Right lung (tissue), 5 donors: Measurements from ENCODE around the gene SEMA6A. TPM values are rescaled to one million over a fixed set of nuclear protein-coding genes. Genes with fewer than 3 reads are reported as not detected.

Experiments used
- DNase-seq, 2 donors: peaks; one replicate each; pipeline ENCODE4 v3.0.0-alpha.2; 2013
- polyA plus RNA-seq, 5 donors: library from polyadenylated mRNA; unstranded; fragments of 120-200 nt; gene quantifications; one replicate each; pipeline versions ENCODE4 v1.2.1 to v1.2.3, GENCODE V29; 2013; ENCODE audit warnings: inconsistent platforms in 1 of 5, low replicate concordance in 1 of 5; ENCODE audit not compliant: insufficient read length in 5 of 5, insufficient read depth in 1 of 5

Gene SEMA6A
- polyA plus RNA-seq, 5 donors: 31.1 to 39.8 (median 36.7) TPM

DNA sequence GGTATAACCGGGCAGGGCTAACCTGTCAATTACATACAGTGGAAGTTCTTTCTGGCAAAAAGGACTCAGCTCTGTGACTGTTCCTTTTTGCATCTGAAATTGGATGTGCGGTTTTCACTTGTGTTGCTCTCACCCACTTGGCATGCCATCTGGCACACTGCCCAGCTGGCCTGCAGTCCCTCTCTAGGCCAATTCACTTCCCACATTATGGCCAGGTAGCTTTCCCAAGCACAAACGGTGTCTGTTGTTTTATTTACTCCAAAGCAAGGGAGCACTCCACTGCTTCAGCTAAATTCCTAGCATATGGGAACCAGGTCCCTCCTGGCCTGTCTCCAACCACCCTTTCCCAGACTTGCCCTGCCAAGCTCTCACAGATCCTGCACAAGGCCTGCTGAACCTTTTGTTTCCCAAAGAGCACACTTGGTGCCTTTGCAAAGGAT lies 132.5 kb downstream of the SEMA6A start:
- DNase-seq: peak; percentile 15 to 25

DNA sequence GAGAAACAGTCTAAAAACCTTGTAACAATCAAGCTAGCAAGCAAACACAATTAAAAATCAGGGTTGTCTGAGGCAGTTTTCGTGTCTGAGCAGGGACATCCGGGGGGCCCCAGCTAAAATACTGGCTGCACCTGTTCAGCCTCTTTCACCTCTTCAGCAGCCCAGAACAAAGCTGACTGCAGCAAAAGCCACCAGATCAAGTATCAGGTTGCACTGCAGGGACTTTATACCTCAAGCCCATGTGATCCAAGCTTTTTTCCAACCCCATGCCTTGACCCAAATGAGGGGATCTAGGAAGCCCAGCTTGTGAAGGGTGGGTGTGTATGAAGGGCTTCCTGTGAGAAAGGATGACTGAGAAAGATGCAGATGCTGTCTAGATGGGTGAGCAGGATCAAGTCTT lies 133.4 kb downstream of the SEMA6A start:
- DNase-seq: no peak

DNA sequence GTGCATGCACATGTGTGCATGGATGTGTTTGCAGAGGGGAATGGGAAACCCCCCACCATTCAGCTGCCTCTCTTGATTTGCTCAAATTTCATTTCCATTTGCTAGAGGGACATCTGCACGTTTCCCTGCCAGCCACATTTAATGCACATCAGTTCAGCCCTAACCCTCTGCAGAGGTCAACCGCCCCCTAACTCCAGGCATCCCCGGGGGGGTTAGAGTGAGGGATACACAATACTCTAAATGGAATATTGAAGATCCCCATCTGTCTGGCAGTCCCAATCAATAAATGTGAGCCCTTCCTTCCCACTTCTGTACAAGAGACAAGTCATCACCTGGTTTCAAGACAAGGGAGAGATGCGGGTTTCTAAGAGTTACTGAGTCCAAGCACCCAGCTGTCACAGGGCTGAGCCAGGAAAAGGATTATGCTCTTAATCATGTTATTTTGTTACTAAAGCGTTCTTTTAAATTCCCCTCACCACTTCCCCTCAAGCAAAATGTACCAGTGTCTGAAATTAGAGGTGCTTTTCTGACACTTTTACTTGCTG lies 134.1 kb downstream of the SEMA6A start:
- DNase-seq: no peak

DNA sequence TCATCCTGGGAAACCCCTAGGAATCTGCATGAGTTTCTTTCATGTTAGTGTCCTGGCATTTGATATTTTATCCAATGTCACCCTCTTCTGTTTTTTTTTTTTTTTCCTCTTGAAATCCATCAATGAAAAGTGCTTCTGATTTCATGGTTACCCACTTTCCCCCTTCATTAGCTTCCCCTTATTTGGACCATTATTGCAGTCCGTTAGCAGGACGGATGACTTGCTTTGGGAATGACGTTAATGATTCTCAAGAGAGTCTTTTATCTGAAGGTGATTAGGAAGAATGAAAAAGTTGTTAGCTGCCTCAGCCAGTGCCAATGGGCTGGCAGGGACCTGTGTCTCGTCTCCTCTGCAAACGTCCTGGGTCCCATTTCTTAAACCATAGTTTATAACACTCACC lies 134.7 kb downstream of the SEMA6A start:
- DNase-seq: no peak

DNA sequence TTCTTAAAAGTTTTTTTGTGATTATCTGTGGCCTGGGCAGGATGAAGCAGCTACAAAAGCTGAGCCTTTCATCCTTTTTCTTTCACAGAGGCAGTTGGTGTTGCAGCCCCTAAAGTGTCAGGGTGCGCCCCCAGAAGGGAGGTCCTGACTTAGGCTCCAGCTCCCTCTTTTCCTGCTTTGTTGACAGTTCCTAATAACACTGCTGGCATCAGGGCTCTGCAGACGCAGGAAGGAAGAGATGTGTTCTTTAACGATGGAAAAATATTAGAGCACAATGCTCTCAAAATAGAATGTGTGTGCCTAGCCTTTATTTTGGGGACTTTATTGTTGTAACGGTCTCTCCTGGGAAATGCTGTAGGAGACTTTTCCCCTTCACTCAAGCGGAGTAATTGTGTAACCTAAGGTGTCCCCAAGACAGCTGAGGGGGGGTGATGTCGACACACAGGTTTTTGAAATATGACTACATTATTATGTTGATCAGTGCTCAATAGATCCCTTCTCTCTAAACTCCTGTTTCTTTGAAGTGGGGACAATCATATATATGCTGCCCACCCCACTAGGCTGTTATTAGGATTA lies 135.6 kb downstream of the SEMA6A start:
- DNase-seq: no peak

DNA sequence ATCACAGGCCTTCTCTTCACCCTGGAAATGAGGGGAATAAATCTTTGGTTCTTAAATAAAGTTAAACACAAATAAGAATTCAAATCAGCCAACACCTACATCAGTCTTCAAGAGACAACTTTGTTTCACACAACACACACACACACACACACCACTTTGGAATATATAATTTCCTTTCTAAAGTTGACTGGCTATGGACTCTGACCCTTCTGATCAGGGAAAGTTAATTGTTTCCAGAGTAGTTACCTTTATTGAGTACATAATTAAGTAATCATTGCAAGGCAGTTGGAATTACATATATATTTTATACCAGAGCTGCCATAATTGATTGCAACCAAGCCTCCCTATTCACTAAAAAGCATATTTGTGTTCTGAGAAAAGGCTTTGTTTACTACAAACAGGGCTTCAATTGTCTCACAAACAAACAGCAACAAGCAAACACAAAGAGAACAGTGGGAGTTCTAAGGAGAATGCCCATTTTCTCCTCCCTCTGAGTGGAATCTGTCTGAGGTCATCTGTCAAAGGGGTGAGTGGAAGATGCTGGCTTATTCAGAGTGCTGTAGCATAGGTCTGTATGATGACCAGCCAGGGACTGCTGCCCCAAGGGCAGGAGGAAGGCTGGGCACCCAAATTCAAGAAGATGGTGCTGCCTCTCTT lies 136.6 kb downstream of the SEMA6A start:
- no peak for DNase-seq

DNA sequence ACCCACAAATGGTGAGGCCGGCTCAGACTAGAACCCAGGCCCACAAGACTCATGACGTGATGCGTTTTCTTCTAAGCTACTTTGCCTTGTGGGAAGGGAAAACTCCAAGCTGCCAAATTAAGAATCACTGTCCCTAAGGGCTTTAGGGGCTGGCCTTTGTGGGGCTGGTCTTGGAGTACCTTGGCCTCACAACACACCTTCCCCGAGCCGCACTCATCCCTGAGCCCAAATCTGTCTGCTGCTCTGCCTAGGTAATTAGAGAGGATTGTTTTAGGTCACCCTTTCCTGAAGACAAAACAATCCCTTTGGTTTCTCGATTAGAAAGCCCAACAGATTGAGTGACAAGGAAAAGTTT lies 137.3 kb downstream of the SEMA6A start:
- DNase-seq: no peak

DNA sequence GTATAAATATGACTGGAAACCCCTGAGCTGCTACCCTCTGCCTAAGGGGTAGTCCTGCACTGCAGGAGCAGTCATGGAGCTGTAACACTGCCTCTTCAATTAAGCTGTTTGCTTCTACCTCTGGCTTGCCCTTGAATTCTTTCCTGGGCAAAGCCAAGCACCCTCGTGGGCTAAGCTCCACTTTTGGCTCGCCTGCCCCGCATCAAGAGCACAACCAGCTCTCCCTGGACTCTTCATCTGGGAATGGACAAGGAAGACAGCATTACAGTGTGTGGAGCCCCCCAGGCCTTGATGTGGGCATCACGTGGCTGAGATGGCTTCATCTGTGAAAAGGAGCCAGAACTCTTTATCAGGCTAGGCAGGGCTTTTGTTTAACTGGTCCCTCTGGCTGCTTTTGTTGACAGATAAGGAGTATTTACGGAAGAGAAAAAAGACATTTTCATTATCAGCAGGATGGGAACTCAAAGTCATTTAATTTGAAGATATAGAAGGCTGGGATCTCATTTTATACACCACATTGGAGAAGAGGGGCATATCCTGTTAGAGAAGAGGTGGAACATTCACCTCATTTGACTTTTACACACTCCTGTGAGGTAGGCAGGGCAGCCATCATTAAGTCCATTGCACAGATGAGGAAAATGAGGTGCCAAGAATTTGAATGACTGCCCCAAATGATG lies 137.8 kb downstream of the SEMA6A start:
- no peak for DNase-seq

DNA sequence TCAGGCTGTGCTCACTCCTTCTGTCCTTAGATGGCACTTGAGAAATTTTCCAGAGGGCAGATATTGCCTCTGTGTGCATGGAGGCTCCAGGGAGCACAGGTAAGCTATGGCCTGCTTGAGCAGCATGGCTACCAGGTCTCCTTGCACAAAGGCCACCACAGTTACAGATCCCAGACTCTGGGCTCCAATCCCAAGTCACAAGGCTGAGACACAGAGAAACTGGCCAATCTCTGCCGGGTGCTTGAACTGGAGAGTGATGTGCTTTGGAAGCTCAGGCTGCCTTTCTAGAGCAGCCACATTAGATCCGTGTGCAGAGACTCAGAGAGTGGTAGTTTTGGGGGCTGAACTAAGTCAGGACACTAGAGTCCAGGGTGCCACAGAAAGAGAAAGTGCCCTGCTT lies 145.7 kb downstream of the SEMA6A start:
- no peak for DNase-seq

DNA sequence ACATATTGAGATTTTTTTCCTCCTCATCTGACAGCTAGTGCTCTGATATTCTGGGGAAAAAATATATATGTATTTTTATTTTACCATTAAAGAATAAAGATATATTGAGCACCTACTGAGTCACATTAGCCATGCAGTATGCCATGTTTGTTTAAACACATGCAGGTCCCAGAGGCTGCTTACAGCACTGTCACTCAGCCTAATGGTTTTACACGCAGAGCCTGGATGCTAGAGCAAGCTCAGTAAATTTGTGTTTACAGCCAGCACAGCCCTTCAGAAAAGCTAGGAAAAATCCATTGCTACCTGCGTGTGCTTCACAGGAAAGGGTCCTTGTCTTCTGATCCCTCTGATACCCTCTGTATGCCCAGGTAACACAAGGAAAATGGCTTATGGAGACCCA lies 146.2 kb downstream of the SEMA6A start:
- no peak for DNase-seq

DNA sequence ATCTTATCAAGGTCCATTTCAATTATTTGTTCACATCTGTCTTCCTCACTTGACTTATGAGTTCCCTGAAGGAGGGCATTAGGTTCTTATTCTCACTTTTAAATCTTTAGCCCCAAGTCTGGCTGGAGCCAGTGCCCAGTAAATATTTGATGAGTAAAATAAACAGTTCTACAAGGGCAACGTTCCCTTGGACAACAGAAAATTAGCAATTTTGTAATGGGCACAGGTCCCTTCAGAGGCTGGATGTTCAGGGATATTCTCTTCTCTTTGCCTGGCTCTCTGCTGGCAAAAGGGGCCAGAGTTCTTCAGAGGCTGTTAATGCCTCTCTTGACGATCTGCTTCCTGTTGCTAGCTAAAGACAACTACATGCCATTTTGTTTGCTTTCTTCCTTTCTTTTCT lies 149.7 kb downstream of the SEMA6A start:
- DNase-seq: no peak

DNA sequence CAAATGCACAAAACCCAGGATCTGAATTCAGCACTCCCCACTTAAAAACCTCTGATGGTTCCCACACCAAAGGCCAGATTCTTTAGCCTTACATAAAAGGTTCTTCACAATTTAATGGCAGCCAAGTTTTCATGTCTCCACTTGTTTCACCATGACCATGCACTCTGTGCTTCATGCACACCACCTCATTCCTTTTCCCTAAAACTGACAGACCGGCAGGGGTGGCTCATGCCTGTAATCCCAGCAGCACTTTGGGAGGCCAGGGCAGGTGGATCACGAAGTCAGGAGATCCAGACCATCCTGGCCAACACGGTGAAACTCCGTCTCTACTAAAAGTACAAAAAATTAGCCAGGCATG lies 150.4 kb downstream of the SEMA6A start:
- DNase-seq: no peak

DNA sequence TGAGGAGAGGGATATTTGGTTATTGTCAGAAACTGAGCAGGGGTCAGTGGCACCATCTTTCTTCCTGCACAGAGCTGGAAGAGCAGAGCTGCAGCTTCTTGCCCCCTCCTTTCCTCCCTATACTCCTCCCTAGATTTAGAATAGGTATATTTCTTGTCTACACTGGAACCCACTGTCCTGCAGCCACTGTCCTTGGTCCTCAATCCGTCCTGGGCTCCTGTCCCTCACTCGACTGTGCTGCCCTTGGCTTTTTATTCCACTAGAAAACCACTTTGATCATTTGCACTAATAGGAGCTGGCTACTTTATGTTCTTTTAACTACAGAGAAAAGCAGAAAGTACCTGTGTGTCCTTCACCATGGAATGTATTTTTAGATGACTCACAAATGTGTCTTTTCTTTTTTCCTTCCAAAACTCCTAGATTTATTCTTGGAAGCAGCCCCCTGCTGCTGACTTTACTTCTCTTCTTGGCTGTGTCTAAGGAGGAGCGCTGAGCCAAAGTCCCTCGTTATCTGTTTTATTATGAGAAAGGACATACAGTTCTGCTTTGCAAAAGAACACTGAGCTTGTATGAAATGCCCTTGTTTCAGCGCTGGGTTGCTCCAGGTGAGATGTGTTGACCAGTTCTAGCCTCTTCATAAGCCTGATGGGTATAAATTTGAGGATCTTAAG lies 150.9 kb downstream of the SEMA6A start:
- DNase-seq: no peak

DNA sequence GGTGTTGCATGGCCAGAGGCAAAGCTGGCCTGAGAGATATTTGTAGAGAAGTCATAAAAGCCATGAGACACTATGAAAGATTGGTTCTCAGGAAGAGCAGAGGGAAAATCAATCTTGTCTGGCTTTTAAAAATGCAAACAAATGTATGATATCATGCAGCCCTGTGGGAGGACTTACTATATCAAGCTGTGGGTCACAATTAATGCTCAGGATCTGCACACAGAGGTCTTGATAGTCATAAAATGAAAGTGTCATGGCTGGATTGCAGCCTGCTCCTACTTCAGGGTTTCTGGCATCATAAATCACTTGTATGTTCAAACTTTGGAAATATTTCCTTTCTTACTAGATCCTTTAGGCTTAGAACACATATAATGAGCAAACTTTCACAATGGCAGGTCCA lies 151.5 kb downstream of the SEMA6A start:
- DNase-seq: no peak

DNA sequence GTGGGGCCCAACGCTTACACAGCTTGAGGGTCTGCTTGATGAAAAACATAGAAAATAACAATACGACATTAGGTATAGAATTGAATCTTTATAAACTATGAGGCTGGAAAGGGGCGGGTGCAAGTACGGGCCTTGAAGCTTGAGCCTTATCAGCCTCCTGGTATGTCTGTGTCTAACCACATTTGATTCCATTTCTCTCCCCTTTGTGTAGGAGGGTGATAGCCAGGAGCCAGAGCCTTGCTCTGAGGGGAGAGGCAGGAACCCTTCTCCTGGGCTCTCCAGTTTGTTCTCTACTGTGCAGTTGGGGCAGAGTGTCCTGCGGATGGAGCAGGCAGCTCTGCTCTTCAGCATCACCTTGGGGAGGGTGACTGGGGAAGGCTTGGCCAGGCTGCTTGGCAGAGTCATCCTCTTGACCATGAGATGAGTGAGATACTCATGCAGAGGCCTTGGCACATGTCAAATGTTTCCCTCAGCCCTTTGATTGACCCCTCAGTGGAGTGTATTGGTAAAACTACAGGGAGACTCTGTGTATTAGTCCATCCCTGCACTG lies 153.5 kb downstream of the SEMA6A start:
- no peak for DNase-seq

DNA sequence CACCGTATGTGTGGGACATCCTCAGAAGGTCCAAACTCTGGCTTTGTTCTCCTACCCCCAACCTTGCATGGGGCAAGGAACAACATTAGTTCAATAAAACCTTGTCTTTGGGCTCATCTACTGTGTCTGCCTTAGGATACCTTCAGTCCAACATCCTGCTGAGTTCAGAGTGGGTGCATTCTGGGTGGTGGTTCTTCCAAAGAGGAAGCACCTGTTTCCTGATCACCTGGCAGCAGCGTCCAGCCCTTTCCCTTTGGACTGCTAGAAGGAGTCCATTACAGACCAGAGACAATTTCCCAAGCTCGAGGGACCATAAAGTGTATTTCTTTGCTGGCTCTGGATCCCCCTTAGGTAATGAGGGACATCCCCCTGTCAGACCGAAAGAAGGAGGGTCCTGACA lies 154.1 kb downstream of the SEMA6A start:
- DNase-seq: no peak

DNA sequence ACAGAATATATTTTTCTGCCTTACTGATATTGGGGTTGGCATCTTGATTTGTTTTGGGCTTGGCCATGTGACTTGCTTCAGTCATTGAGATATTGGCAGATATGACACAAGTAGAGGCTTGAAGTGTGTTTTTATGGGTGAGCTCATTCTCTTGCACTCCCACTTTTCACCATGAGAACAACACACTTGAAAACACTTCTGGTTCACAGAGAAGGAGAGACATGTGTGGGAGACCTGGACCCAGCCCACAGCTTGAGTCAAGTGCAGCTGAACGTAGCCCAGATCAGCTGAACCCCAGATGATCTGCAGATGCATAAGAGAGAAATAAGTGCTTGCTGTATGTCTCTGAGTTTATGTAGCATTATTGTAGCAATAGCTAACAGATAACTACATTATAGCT lies 155.4 kb downstream of the SEMA6A start:
- no peak for DNase-seq

DNA sequence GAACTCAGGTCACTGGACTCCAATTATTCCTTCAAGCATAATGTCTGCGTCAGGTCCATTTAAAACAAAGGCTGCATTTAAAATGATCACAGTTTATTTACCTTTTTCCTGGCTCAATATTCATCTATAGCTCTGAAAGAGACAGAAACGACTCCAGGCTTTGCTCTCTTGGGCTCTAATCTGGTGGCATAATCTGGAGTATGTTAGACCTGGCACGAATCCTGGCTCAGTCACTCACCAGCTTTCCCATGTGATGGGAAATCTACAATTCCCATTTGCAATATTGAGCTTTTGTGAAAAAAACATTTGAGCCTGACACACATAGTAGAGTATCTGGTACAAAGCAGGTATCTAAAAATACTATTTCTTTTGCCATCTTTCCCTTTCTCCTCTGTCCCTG lies 155.8 kb downstream of the SEMA6A start:
- no peak for DNase-seq

DNA sequence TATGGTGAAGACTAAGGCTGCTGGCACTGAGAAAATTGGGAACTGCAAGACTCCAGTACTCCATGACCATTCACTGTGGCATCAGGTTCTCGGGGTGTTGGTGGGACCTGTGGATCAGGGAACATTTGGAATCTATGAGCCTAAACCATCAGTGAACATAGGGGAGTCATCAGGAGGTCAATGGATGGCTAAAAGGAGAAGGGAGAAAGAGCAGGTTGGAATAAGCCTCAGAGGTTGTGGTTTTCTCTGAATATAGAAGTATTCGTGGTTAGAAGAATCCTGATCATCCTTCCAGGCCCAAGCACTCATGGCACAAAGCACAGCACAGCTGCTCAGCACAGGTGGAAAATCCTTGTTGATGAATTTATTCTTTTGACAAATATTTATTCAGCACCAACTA lies 156.6 kb downstream of the SEMA6A start:
- DNase-seq: no peak

DNA sequence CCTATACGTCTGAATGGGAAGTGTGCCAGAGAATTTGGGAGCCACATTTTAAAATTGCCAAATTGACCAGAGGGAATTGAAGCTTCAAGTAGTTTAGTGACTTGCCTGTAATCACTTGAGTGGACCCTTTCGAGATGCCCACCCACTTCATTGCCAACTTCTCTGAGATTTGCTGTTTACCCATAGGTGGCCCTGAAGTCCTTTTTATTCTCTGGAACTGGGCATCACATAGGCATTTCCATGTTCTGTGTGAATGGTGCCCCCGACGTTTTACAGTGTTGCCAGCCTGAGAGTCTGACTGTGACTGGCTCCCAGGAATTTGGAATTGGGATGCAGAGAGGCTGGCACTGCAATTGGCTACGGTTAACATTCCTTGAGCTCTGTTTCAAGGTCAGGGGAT lies 158.6 kb downstream of the SEMA6A start:
- DNase-seq: no peak

DNA sequence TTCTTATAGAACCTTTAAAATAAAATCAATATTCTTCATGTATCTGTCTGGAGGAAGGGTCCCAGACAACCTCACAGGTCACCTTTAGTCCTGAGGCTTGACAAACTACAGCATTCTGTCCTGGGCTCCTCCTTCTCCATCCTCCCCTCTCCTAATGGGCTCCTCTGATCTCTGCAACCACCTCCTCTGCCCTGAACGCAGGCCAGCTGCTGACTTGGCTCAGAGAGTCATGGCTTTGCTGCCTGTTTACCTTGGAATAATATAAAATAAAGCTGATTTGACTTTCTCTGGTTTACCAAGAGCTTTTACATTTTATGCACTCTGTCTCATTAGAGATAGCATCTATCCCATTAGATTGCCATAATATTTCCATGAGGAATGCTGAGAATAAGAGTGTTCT lies 159.4 kb downstream of the SEMA6A start:
- no peak for DNase-seq

DNA sequence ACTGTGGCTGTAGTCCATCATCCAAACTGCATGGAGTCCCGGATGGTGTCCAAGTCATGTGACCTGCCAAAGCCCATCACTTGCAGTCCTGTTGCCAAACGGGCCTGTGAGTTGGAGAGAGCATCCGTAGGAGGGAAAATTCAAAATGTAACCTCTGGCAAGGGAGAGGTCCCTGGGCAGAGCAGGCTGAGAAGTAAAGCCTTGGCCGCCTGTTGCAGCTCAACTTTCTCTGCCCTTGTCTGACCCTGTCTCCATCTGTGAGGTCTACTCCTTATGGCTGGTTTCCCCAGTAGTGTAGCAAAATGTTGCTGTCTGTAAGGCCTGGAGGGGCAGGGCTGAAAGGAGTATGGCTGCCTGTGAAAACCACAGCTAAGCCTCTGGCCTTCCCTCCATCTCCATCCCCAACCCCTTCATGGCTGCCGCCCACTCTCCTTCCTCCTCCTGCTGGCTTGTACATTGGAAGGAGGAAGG lies 163.5 kb downstream of the SEMA6A start:
- peak; percentile 39 to 40 for DNase-seq
